C4-2B (cell line): ENCODE data around the gene HIVEP3.

Source experiments
- H3K27ac ChIP-seq: fragments of 450-650 bp; 2 replicates; pipeline ENCODE4 v1.5.1; 2017
- ZFX ChIP-seq: fragments of 450-650 bp; IDR thresholded peaks from 2 replicates; pipeline ENCODE4 v1.6.1; 2017
- TF ChIP-seq, protein P1 (sequence below): fragments of 450-650 bp; conservative IDR thresholded peaks from 2 replicates; pipeline ENCODE4 v1.5.1; 2017; ENCODE audit warnings: mild to moderate bottlenecking

HIVEP3 gene

DNA sequence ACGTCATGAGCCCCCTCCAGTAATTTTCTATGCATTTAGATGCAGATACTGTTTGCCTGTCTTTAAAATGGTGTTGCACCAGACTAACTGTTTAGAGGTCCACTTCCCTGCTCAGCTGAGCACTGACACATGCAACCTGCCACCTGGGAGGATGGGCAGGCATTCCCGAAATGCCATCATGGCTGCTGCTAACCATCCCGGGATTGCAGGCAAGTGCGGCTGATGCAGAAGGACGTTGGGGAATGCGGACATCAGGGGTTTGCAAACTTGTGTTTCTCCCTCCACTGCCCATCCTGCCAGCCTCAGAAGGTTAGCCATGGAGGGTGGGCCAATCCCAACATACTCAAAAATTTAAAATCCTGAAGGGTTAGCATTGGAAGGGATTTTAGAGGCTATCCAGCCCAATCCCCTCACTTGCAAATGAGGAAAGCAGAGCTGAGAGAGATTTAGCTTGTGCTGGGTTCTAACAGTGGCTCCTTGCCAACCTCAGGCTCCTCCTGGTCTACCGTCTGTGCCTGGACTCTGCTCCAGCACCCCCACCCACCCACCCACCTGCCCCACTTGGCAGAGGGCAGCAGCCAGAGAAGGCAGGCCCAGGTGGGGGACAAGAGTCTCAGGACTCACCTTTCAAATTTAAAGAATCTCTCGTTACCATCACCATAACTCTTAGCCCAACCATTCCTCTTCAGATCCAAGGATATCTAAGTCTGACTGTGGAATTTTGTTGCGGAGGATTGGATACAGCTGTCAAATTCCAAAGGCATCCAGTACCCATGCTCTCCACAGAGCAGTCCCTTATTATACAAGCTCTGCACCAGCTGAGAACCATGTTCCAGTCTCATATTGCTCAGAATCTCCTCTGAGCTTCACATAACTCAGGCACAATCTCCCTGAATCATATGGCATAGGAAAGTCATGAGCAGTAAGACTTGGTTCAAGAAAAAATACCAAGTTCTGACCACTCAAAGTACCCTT lies 34.2 kb downstream of the HIVEP3 start:
- H3K27ac ChIP-seq: no peak overlapping the region; the same call in 1 of the 2 replicates

DNA sequence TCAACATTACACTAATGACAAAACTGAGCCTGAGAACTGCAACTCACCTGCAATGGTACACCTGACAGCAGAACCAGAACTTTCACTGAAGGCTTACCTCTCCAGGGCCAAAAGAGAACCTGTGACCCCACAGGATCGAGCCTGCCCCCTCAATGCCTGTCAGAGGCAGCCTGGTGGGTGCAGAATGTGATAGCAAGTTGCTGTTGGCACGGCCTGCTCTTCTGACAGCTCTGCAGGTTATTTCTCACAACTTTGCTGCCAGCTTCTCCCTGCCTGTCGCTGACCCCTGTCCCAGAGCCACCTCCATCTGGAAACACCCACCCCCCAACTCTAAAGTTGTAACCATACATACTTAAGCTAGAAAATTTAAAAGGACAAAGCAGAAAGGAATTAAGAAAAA lies 35.2 kb downstream of the HIVEP3 start:
- peak overlapping the region; percentile 4; the same call in 1 of the 2 replicates for H3K27ac ChIP-seq
- TF ChIP-seq ZFX: no peak
- TF ChIP-seq, protein P1, sequence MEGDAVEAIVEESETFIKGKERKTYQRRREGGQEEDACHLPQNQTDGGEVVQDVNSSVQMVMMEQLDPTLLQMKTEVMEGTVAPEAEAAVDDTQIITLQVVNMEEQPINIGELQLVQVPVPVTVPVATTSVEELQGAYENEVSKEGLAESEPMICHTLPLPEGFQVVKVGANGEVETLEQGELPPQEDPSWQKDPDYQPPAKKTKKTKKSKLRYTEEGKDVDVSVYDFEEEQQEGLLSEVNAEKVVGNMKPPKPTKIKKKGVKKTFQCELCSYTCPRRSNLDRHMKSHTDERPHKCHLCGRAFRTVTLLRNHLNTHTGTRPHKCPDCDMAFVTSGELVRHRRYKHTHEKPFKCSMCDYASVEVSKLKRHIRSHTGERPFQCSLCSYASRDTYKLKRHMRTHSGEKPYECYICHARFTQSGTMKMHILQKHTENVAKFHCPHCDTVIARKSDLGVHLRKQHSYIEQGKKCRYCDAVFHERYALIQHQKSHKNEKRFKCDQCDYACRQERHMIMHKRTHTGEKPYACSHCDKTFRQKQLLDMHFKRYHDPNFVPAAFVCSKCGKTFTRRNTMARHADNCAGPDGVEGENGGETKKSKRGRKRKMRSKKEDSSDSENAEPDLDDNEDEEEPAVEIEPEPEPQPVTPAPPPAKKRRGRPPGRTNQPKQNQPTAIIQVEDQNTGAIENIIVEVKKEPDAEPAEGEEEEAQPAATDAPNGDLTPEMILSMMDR: no peak

More for the DNA sequence above, 34.2 kb downstream of the HIVEP3 start:
- no peak for TF ChIP-seq ZFX
- TF ChIP-seq, protein P1: no peak

DNA sequence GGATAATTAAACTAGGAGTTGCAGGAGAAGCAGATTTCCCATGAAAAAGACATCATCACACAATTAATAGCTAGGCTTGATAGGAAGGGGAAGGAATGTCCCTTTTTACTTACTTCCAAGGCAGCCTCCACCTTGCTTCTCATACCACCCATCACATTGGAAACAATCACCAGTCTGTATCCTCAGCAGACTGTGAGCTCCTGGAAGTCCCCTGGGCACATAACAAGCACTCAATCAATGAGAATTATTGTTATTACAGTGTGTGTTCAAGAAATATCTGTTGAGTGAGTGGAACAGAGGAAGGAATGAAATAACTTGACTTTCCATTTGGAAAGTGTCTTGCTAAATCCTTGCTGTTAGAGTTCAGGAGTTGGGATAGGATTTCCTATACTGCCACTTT lies 36.2 kb downstream of the HIVEP3 start:
- H3K27ac ChIP-seq: peak overlapping the region; percentile 66
- no peak for TF ChIP-seq ZFX
- TF ChIP-seq, protein P1: no peak

DNA sequence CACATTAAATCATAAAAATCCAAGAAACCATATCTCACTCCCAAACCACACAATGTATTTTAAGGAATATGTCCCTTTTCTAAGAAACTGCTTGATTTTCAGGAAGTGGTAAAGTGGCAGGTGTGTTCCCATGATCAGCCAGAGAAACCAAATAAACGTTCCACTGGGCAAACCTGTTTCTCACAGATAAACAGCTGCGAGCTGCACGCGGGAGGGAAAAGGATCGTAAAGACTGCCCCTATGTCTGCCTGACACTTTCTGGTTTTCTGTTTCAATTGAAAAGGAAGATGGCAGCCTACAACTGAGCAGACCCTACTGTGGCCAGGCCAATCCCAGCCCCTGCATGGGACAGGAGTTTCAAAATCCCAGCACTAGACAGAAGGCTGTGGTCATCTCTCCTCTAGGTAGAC lies 36.6 kb downstream of the HIVEP3 start:
- TF ChIP-seq, protein P1: no peak
- no peak for TF ChIP-seq ZFX
- H3K27ac ChIP-seq: peak overlapping the region; percentile 66

DNA sequence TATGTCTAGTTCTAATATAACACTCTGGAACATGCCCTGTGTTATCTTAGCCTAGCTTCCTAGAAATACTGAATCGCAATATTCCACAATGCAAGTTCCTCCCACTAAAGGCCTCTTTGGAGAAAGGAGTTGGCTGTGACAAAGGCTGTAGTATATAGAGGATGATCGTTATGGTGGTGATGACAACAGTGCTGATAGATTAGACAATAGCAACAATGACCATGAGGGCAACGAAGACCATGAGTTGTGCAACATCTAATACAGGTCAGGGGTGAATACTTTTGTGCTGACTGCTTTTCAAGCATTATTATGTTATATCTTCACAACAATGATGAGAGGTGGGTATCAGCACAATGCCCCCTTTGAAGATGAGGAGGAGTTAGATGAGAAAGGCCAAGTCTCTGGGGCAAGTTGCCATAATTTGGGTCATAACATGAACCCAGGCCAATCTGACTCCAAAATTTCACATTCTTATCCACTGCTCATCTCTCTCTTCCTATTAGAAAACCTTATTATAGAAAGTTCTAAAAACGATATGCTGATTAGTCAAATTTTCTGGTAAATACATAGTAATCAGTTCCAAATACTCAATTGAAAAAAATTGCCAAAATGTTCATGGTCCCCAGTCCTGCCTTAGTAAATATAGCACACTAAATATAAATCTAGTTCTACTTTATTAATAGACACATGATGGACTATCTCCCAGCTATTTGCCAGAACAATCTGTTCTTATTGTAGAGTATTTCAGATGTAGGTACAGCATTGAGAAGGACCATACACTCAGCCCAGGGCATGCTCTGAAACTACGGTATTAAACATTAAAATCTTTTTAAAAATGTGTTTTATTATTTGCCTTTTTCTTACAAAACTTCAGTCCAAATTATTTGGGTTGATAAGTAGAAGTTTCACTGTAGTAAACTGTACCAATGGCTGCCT lies 37.5 kb downstream of the HIVEP3 start:
- H3K27ac ChIP-seq: no peak overlapping the region
- TF ChIP-seq, protein P1: no peak
- no peak for TF ChIP-seq ZFX

DNA sequence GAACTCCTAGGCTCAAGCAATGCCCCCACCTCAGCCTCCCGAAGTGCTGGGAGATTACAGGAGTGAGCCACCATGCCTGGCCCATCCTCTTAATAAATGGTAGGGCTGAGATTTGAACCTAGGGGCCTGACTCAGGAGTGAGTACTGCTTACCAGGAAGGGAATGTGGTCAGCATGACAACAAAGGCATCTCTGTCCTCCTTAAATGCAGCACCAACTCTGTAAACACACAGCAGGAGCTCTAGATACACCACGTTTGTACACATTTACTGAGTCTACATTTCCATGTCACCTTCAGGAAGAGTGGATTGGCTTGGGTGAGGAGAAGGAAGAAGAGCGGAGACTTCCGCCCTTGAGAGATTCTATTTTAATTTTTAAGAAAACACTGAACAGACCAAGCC lies 38.5 kb downstream of the HIVEP3 start:
- TF ChIP-seq ZFX: no peak
- TF ChIP-seq, protein P1: no peak
- peak overlapping the region; percentile 3; the same call in 1 of the 2 replicates for H3K27ac ChIP-seq
